ENCODE results near the gene PTX3.

The PTX3 gene

DNA sequence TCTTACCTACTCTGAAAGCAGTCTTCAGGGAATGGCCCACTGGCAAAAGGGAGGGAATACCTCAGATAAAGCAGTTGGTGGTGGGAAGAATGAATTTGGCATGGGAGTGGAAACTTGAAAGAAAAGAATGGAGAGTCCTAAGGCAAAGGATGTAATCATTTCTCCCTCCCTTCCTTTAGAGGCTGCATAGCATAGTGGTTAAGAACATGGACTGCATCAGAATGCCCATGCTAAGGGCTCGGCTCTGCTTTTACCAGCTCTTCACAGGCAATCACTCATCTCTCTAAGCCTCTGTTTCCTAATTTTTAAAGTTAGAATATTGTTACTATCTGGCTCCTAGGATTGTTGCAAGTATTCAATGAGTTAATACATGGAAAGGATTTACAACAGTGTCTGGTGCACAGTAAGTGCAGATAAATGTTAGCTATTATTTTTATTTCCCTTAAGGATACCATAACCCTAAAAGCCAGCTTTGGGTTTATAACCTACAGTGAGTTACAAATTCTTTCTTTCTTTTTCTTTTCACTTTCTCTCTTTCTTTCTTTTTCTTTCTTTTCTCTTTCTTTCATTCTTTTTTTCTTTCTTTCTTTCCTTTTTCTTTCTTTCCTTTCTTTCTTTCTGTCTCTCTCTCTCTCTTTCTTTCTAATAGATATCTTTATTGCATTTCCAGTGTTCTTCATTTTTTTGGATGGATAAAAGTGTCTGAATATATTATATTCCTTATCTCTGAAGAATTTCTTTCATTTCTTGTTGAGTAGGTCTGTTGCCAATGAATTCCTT is 43.0 kb downstream of the PTX3 start:
- no peak for DNase-seq

DNA sequence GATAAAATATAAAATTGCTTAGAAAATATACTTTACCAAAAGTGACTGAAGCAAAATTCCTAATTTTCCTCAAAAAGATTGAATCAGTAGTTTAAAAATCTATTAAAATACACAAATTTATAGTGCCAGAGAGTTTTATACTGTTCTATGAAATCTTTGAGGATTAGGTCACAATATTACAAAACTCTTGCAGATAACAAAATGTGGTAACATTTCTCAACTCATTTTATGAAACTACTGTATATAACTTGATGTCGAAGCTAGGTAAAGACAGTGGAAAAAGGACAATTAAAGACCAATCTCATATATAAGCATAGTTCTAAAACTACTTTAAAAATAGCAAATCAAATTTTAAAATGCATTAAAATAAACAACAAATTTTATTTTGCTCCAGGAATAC is 50.7 kb downstream of the PTX3 start:
- no peak for DNase-seq

DNA sequence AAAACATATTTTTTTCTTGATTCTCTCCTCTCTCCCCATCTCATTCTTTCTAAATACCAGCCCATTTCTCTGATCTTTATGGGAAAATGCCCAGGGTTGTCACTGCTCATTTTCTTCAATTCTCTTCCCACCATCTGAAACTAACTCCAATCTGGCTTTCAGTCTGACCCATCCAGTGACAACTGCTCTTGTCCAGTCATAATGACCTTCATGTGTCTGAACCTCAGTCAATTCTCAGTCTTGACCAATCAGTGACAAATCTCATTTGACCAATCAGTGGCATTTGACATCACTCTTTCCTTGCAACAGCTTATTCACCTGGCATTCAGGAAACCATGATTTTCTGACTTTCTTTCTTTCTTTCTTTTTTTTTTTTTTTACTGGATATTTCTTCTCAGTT is 51.5 kb downstream of the PTX3 start:
- no peak for DNase-seq

DNA sequence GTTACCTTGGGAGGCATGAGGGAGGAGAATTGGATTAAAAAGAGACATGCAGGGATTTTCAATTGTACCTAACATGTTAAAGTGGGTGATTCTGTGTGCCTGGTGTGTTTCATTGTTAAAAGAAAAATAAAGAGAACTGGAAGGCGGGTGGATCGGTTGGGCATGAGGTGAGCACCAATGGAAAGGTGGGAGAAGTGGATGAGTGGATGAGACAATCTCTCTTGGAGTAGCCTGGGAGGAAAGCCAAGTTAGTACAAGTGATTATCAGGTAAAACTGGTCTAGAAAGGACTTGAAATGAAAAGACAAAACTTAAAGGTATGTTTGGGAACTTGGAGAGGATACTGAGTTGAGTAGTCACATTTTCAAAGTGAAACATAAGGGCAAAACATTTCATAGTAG is 54.5 kb downstream of the PTX3 start:
- DNase-seq = no peak

All from activated CD4-positive, alpha-beta T cell treated with anti-CD3 and anti-CD28 coated beads, Interleukin-2, amount 50 U/mL, for 4 hours (primary cell).